CD4-positive, alpha-beta T cell treated with Interleukin-4 for 4 hours (primary cell): ENCODE results near the gene ABHD2.
"Not testable (repeated sequence)": the region's sequence is repeated elsewhere in the genome, so short reads cannot be mapped to it uniquely, and the experiment has no call there.

Source experiments
- DNase-seq: peaks from one replicate; pipeline ENCODE4 v3.0.0-alpha.2; 2020

Gene ABHD2

DNA sequence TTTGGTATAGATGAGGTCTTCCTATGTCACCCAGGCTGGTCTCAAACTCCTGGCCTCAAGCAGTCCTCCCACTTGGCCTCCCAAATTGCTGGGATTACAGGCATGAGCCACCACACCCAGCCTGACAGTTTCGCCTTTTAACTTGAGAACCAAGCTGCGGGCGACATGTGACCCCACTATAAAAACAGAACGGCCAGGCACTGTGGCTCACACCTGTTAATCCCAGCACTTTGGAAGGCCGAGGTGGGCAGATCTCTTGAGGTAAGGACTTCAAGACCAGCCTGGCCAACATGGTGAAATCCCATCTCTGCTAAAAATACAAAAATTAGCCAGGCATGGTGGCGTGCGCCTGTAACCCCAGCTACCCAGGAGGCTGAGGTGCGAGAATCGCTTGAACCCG, 52.9 kb downstream of the ABHD2 start:
- not testable (repeated sequence) for DNase-seq

DNA sequence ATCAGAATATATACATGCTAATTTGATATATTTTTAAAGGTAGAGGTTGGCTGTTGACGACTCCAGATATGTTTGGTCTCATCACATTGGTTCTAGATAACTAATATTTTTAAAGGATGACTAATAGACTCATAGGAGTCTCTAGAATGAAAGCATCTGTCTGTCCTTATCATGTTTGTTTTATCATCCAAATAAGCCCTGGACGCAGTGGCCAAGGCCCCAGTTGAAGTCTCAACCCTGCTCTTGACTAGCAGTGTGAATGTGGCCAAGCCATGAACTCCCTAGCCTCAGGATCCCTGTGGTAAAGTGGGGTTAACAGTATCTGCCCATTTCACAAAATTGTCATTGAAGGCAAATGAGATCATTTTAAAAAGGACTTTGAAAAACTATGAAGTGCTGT, 53.6 kb downstream of the ABHD2 start:
- DNase-seq = no peak

DNA sequence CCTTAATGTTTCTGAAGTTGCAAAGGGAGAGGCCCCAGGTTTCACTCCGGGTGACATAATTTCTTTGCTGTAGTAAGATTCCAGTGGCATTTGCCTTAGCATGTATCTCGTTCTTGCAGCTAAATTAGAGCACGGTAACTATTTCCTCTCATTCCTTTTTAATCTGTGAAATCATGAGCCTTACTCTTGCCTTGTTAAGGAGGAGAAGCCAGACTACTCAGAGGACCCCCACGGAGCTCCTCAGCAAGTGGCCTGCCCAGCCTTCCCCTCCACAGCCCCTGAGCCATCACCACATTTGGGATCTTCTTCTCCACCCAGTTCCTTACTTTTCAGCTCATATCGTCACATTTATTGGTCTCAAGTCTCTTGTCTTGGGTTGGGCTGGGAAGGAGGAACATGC, 54.2 kb downstream of the ABHD2 start:
- DNase-seq = no peak

DNA sequence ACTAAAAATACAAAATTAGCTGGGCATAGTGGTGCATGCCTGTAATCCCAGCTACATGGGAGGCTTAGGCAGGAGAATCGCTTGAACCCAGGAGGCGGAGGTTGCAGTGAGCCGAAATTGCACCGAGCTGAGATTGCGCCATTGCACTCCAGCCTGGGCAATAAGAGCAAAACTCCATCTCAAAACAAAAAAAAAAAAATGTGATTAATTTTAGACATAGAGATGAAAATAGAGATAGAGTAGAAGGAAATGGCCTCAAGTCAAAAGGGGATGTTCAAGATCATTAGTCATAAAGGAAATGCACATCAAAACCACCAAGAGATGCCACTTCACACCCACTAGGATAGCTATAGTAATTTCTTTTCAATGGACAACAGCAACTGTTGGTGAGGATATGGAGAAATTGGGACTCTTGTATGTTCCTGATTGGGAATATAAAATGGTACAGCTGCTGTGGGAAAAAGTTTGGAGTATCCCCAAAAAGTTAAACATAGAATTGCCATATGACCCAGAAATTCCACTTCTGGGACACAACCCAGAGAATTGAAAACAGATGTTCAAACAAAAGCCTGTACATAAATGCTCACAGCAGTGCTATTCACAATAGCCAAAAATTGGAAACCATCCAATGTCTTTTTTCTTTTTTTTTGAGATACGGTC, 55.4 kb downstream of the ABHD2 start:
- peak; percentile 37 for DNase-seq

DNA sequence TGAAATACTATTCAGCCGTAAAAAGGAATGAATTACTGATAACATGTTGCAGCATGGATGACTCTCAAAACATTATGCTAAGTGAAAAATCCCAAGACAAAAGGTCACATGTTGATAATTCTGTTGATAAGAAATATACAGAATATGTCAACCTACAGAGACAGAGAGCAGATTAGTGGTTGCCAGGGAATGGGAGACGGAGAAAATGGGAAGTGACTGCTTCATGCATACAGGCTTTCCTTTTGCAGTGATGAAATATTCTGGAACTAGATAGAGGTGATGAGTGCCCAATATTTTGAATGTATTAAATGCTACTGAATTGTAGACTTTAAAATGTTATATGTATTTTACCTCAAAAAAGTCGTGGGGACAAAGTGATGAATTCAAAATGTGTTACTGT, 56.2 kb downstream of the ABHD2 start:
- DNase-seq = no peak

DNA sequence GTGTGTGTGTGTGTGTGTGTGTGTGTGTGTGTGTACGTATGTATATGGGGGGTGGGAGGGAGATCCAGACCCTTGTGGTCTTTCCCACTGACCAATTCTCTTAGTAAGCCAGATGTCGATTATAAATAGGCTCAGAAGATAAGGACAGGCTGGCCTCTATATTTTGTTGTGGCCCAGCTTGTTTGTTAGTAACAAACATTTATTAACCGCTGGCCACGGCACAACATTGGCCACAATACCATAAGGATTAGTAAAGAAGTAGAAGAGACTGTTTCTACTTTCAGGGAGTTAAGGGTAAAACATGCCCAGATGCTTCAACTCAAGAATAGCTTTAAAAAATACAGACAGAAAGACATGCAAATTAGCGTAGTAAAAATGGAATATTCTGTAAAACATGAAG, 58.1 kb downstream of the ABHD2 start:
- DNase-seq = no peak

DNA sequence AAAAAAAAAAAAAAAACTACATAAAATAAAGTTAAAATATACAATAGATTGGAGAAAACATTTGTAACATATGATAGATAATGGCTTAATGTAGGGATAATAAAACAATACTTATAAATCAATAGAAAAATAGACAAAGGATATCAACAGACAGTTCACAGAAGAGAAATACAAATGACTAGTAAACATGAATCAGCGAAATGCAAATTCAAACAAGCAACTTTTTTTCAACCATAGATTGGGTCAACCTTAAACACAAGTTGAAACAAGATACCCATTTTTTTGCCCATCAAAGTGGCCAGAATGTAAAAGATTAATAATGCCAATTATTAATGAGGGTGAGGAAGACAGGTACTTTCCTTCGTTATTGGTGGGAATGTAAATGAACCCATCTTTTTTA, 59.9 kb downstream of the ABHD2 start:
- no peak for DNase-seq

DNA sequence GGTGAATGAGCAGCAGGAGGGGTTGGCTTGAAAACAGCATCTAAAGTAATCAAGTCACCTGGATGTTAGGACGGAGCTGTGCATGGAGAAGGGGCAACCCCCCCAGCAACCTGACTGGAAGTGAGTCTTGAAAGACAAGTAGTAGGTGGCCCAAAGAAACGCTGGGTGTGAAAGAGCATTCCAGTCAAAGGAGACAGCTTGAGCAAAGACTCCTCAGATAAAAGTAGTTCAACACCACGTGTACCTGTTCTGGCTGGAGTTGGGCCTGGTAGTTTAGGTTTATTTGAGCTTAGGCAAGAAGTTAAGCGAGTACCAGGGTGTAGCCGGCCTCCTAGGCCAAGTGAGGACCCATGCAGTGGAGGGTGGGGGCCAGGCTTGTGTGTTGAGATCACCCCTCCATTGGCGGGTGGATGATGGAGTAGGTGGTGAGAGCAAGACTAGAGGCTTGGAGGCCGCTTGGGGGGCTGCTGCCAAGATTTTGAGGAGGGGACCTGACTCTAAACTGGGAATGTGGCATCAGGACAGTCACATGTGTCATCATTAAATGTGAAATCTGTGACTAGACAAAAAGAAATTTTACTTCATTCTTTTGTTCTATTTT, 61.3 kb downstream of the ABHD2 start:
- DNase-seq = no peak

DNA sequence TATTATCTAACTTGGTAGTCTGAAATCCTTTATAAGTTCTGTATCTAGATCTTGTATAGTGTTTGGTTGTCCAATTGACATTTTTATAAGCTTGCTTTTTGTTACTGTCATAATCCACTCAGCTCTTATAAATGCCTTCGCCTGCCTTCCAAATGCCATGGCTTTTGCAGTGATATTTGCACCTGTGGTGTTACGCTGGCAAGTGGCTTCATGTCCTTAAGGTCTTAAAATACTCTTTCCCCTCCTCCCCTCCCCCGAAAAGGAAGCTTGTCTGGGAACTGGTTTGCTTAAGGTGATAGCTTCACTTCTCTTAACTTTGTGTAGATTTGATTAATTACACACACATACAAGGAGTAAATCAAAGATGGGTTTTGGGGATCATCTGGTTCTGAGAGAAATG, 62.0 kb downstream of the ABHD2 start:
- DNase-seq = no peak

DNA sequence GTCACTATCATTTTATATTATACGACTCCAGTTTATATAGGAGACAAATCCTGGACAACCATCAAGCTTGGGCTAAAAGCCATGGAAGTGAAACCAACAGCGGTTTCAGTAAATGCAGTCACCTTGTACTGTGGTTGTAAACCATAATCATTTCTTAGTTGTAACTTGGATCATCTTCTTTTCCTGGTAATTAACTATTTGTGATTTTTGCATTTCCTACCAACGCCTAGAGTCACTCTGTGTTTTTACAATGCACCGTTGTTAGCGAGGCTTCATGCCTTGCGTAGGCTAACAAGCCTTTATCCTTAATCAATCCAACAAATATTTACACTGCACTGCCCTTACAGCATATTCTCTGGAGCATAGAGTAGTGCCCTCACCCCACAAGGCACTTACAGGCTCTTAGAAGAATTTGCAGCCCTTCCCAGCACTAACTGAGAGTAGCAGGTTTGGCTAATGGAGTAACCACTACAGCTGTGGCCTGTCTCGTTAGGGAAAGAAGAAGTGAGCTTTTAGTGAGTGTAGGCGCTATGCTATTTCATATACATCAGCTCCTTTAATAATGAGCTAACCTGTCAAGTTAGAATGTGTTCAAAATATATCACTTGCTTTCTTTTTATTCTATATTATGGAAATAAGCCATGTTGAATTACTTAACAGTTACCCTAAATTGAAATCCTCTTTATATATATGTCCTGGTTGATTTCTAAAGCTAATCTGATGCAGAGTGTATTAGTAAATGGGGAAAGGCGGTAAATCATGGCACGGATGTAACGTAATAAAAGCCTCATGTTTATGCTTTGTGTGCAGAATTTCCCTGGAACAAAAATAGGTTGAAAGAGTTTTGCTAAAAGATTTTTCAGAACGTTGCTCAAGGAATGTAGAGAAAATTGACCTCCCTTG, 62.8 kb downstream of the ABHD2 start:
- no peak for DNase-seq

DNA sequence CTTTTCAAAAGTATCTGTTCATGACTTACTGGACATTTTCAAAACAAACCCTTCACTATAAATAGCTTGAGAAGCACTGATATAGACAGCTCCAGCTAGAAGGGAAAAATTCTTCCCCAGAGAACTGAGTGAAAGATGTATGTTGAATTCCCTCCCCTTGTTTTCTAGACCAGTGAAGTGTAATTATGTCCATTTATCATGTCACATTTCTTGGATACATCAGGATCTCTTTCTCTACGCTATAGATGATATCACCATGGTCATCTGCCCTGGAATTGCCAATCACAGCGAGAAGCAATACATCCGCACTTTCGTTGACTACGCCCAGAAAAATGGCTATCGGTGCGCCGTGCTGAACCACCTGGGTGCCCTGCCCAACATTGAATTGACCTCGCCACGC, 66.9 kb downstream of the ABHD2 start:
- no peak for DNase-seq

DNA sequence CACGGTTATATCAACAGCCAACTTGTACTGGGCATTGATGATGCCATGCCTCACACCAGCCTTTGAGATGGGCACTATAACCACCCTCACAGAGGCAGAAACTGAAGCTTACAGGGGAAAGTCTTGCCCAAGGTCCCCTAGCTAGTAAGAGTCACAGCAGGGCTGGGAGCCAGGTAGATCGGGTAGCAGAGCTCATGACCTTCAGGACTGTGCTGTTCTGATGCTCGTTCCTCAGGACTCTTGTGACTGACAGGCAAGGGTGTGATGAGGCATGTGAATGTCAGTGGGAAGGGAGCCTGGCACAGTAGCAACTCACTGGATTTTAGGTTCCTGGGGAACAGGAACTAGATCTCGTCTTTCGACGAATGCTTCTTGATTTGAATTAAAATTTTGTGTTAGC, 67.4 kb downstream of the ABHD2 start:
- no peak for DNase-seq

DNA sequence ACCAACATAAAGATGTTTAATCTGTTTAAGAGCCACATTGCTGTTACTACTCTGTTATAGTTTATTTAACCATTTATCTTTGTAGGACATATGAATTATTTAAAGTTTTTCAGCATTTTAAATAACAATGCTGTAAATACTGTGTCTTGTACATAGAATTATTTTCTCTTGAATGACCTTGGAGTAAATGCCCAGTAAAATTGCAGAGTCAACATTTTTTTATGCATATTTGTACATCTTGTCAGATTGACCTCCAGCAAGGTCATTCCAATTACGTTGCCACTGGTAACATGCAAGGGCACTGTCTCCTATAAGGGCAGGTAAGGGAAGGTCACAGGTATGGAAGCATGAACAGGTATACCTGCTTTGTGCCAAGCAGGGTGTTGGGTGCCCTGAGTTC, 68.8 kb downstream of the ABHD2 start:
- DNase-seq = no peak

DNA sequence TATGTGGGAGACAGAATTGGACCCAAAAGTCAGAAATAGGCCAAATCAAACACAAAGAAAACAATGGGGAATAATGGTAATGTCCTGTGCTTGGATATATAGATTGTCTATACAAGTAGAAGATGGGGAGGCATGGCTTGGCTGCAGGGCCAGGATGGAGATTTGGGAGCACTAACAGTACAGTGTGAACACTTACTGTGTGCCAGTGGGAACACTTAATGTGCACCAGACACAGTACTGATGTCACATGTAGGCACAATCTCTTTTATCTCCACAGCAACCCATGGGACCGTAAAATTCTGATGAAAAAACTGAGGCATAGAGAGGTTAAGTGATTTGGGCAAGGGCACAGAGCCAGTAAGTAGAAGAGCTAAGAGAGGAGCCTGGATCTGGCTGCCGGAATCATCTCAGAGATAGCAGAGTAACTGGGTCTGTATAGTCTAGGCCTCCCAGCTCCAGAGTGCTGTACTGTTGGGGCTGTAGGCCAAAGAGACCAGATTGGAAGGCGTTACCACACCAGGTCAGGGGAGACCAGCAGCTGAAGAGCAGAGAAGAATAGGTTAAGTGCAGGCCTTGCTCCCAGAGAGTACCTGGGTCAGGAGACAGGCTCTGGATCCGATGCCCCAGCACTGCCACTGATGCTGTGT, 69.8 kb downstream of the ABHD2 start:
- no peak for DNase-seq

DNA sequence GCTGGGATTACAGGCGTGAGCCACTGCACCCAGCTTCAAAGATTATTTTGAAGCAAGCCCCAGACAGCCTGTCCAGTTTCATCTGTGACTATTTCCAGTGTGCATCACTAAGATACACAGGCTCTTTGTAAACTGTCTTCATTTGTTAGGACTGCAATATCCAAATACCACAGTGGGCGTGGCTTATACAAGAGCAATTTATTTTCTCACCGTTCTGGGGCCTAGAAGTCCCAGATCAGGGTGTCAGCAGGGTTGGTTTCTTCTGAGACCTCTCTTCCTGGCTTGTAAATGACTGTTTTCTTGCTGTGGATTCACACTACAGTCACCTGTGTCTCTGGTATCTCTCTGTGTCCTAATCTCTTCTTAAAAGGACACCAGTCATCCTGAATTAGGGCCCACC, 73.4 kb downstream of the ABHD2 start:
- DNase-seq = no peak

DNA sequence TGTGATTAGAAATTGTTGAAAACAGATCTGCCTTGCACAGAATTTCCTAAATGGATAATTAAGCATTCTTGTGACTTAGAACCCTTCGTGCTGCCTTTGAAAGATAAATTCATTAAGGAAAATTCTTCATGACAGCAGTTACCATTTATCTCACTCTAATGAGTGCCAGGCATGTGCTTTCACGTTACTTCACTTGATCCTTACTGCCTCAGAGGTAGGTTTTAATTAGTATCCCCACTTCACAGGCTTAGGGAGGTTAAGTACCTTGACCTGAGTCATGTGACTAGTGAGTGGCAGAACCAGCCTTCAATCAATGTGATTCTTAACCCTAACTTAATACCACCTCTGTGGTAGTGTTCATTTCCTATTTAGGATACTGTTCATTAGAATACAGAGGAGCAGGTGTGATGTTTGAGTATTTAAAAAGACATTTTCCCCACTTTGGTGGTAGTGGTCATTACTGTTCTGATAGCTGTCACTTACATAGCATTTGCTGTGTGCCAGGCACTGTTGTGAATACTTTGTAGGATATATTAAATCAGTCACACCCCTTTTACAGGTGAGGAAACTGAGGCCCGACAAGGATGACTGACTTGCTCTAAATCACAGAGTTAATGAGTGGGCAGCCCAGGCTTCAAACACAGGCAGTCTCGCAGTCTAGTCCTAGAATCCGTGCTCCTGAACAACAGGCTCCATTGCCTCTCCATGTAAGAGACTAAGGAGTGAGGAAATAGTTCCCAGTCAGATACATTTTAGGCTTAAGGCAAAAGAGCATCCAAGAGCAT, 75.2 kb downstream of the ABHD2 start:
- DNase-seq = no peak

DNA sequence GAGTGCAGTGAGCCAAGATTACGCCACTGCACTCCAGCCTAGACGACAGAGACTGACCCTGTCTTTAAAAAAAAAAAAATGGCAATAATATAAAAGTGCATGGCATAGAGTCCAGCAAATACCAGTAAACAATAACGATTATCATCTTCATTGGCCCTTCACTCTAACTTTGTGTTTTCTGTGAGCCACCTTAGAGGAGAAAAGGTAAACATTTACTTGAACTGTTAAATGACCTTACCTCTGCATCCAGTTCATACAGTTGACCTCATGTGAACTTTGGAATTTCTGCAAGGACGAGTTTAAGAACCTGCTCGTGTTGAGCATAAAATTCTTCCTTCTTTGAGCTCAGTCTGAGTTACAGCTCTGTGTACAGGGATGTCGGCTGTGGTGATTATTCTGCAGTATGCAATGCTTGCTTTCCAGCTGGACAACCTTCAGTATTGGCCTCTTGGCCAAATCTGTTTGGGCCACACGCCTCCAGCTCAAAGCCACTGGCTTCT, 76.5 kb downstream of the ABHD2 start:
- no peak for DNase-seq

DNA sequence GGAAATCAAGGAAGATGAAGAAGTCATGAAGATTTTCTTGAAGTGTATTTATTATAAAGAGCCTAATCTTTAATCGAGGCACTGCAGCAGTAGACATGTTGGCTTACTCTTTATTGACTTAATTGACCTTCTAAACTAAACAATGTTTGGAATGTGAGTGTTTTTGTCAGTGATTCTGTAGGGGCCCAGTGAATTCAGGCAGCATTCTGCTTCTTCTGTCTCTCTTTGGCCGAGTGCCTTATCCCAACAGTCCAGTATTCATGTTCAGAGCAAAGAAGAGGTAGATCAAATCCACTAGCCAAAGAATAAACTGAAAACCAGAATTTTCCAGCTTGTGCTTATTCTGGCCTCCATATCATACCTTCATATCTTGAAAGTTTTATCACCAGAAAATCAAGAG, 77.4 kb downstream of the ABHD2 start:
- no peak for DNase-seq

DNA sequence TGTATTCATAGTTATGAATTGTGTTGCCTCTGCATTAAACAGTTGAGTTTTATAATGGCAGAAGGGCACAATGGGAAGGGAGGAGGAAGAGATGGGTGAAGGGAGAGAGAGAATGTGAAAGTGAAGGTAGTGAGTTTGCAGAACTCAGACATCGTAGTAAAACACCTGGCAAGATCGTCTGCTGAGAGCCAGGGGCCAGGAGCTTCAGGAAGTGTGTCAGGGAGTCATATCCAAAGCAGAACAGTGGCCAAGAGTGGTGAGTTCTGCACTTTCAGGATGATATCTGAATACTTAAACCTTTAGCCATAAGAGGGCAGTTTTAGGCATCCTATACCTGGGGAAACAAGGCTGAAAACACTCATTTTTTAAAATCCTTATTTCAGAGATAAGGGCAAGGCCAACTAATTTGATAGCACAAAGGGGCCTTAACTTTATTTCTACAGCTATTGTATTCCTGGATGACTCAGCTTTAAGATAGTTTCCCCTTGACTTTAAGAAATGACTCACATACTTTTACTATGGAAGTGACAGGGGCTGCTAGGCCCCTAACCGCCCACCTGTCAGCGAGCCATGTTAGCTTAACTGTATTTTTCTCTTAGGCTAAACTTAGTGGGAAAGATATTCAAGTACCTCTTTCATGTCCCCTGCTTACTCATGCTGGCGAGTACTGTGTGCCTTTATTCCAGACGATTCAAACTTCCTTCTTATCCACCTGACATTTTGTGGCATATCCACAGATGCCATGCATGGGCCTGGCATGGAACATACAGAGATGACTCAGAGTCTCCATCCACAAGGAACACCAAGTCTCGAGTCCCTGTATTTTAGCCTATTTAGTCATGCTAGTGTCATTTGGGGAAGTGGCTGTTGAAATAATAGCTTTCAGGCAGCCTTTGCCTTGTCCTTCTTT, 79.3 kb downstream of the ABHD2 start:
- peak; percentile 7 for DNase-seq

DNA sequence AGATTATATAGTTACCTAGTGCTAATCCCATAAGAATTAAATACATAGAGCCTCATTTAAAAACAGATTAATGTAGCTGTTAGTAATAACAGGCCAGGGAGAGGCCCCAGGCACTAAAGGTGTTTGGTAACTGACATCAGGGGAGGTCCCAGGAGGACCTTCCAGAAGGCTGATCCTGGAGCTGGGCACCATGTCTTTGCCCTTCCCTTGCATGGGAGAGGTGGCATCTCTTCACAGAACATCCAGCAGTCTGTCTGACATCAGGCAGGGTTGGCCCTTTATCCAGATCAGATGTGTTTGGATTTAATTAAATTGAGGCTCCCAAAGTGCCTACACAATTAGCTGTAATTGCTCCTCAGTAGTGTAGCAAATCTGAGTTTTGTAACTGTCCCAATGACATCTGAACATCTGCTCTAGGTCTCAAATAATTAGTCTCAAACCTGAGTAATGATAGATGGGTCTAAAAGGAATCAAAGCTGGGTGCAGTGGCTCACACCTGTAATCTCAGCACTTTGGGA, 80.1 kb downstream of the ABHD2 start:
- no peak for DNase-seq

DNA sequence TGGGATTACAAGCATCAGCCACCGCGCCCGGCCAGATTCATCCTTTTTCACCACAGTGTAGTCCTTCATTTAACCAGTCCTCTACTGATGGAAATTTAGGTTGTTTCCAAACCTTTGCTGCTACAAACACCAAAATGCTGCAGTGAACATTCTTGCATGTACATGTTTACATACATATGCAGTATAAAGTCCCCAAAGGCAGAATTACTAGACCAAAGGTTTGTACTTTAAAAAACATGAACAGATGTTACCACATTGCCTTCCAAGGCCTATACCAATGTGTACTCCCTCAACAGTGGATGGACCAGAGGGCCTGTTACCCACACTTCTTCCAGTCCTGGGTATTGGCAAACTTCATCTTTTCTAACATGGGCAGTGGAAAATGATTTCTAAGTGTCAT, 82.1 kb downstream of the ABHD2 start:
- DNase-seq = no peak
